SHP77 treated with DMSO at 0.1 percent for 48 hours (cell line): Measurements from ENCODE around the gene GXYLT2.
"Not testable (repeated sequence)": the region's sequence is repeated elsewhere in the genome, so short reads cannot be mapped to it uniquely, and the experiment has no call there.

Source experiments
- DNase-seq: peaks from one replicate; lab custom pipeline; 2025; lab: John Stamatoyannopoulos, UW

The GXYLT2 gene

GRCh38 chr3:72892870-72893269 is 5.0 kb downstream of the GXYLT2 start:
- DNase-seq = no peak

DNA sequence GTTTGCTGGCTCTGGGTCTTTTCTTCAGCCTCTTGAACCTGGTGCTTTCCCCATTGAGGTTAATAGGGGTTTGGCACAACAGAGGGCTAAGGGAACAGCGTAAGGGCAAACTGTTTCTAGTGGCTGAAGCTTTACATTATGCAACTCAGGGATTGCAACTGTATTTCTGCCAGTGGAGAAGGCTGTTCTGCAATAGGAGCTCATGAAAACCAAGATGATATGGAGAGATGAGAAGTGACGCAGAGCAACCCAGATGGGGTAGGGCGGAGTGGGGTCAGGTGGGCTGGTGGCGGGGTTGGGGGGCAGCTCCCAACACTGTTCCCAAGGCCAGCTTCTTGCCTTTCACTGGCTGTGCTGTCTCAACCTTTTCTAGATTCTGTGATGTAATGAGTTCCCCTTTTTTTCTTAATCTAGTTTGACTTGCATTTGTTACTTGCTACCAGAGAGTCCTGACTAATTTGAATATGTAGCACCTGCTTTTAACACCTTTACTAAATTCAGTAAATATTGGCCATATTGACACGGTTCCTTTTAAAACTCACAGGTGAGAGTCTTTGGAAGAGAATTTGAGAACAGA is 7.2 kb downstream of the GXYLT2 start:
- no peak for DNase-seq

DNA sequence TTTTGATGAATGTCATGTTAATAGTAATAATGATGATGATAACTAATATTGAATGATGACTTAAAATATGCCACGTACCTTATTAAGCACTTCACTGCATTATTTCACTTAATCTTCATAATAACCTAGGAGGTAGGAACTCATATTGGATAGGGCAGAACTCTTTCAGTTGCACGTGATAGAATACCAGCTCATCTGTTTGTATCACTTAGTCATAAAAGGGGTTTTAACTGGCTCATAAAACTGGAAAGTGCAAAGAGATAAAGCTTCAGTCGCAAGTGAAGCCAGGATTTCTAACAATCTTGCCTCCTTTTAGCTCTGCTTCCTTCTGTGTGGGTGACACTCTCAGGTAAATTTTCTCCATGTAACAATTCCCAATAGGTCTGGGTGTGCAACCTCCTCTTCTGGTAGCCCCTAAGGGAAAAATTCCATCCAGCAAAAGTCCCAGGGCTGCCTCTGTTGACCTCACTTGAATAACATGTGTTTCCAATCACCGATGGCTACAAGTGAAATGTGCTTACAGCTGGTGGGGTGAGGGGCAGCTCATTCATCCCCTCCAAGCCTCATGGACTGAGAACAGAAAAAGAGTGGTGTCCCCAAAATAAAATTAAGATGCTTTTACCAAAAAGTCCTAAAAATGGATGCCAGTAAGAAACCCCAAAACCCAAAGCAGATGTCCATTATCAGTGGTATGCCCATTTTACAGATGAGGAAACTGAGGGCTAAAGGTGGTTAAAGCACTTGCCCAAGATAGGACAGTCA is 9.3 kb downstream of the GXYLT2 start:
- DNase-seq = no peak

GRCh38 chr3:72897758-72898007 is 9.8 kb downstream of the GXYLT2 start:
- no peak for DNase-seq

- peak; percentile 77 for DNase-seq
Measured at GRCh38 chr3:72899349-72899765, 11.5 kb downstream of the GXYLT2 start.

DNA sequence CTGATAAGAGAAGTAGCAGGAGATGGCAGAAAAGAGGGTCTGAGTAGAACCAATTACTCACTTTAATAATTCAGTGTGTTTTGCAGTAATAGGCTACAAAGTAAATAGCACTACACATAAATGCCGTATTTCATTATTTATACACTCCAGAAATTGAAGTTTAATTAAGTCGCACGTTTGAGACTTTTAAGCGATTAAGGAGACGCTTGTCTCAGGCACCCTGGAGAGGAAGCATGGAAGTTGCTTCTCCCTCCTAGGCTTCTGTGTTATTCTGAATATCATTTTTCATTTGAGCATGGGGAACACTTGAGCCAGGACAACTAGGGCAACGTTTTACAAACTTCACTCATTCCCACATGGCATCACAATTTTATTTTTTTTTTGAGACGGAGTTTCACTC is 12.2 kb downstream of the GXYLT2 start:
- no peak for DNase-seq

DNA sequence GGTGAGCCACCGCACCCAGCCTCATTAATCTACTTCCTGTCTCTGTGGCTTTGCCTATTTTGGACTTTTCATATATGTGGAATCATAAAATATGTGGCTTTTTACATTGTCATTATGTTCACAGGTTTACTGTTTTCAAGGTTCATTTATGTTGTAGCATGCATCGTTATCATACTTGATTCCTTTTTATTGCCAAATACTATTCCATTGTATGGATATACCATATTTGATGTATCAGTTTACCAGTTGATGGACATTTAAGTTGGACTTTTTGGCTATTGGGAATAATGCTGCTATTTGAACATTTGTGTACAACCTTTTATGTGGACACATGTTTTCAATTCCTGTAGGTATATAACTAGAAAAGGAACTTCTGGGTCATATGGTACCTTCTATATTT is 14.0 kb downstream of the GXYLT2 start:
- no peak for DNase-seq

DNA sequence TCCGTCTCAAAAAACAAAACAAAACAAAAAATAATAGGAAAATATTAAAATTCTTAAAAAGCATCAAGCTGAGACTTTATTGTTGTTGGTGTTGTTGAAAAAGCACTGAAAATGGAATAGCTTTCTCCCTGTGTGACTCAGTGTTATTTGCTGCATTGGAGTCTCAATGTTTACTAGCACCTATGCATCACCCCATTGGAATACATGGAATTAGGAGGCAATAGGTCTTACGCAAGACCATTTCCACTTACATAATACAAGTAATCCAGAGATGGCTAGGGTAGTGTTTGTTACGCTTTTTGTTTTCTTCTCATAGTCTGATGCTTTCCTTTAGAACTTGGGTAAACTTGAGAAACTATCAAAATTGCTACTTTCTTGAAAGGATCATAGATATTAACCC is 15.2 kb downstream of the GXYLT2 start:
- no peak for DNase-seq

DNA sequence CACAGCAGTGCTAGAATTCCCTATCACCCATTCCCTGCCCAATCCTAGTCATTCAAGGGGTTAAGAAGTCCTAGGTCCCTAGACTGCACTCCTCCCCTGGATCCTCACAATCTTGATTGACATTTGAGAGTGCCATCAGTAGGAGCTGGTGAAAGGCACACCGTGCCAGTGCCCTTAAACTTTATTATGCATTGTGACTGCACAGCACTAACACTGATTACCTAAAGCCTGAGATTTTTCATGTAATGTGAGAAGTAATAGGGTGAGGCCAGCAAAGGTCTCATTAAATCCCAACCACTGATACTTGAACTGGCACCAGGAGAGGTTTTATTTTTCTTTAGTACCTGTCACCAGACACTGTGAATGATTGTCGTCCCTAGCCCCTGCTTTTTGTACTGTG is 16.3 kb downstream of the GXYLT2 start:
- DNase-seq = no peak

DNA sequence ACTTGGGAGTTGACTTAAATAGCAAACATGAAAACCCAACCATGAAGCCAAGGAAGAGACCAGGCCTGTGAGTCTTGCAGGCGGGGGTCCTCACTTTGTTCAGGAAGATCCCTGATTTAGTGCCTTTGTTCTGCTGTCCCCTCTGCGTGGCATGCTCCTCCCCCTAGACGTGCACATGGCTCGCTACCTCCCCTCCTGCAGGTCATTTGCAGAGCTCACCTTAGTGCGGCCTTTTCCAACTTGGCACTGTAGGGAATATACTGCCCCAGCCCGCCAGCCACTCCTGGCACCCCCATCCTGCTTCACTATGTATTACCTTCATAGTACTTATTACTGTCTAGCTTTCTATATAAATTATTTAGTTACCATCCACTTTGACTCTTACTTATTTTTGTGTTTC is 18.3 kb downstream of the GXYLT2 start:
- DNase-seq = no peak

DNA sequence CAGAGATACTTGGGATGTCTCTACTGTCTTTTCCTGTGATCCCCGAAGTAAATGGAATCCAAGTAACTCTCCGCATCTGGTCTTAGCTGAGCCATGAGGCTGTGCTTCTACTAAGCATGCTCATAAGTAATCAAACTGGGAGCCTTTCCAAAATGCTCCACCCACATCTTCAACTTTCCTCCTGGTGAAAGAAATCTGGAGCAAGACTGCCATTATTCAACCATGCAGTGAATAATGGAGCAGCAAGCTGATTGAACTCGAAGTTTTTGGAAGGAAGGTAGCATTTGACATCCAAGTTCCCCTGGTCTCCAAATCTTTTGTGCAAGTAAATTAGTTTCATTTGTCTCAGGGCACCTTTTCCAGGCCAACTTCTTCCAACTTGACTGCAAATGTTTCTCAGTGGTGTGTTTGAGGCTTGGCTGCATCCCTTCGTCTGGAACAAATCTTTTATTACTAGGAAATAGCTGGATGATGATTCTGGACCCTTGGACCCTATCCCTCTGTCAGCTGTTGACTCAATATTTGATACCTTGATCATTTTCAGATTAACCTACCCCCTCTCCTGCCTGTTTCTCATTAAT is 19.4 kb downstream of the GXYLT2 start:
- no peak for DNase-seq

- DNase-seq = no peak
Measured at GRCh38 chr3:72907731-72908620, 20.1 kb downstream of the GXYLT2 start.

DNA sequence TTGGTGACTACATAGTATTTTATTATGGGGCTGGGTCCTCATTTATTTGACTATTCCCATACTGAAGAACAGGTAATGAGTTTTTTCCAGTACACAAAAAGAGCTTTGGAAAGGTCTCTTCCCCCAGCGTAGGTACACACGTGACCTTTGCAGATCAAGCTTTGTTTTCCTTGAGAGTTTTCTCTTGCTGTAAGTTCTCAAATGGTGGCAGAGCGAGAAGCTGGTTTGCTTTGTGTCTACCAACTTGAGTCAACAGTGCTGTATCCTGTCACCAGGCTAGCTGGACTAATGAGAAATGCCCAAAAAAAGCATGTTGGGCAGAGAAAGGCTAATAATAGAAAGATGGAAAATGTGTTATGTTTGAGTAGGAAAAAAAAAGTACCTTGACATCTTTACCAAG is 21.7 kb downstream of the GXYLT2 start:
- no peak for DNase-seq

DNA sequence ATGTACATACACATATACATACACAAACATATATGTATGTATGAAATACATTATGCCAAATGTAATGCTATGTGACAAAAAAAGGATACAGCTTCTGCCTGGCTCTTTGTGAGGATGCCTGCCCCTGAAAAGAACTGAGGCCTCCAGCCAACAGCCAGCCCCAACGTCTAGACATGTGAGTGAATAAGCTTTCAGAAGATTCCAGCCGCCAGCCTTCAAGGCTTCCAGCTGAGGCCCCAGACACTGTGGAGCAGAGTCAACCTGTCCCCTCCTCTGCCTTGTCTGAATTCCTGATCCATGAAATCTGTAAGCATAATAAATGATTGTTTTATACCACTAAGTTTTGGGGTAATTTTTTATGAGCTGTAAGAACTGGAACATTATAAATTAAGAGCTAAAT is 24.7 kb downstream of the GXYLT2 start:
- no peak for DNase-seq

DNA sequence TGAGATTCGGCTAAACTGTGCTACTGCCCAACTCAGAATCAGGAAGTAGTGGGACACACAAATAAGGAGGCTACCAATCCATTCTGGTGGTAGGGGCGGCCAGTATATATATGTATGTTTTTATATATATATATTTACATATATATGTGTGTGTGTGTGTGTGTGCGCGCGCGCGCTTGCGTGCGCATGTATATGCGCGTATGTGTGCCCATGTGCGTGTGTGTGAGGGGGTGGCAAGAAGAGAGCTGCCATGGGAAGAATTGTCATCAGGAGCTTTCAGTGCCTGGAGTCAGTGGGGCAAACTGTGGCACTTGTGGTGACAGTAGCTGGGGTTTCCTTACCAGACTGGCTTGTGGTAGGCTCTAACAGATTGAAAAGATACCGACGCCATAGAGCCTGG is 26.5 kb downstream of the GXYLT2 start:
- no peak for DNase-seq

- DNase-seq = no peak
Measured at GRCh38 chr3:72916250-72916649, 28.4 kb downstream of the GXYLT2 start.

DNA sequence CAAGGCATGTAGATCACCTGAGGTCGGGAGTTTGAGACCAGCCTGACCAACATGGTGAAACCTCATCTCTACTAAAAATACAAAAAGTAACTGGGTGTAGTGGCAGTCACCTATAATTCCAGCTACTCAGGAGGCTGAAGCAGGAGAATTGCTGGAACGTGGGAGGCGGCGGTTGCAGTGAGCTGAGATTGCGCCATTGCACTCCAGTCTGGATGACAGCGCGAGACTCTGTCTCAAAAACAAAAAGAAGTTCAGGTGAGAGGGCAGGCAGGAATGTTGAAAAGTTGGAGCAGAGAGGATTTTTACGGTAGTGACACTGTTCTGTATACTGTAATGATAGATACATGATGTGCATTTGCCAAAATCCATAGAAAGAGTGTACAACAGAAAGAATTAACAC is 31.7 kb downstream of the GXYLT2 start:
- no peak for DNase-seq

DNA sequence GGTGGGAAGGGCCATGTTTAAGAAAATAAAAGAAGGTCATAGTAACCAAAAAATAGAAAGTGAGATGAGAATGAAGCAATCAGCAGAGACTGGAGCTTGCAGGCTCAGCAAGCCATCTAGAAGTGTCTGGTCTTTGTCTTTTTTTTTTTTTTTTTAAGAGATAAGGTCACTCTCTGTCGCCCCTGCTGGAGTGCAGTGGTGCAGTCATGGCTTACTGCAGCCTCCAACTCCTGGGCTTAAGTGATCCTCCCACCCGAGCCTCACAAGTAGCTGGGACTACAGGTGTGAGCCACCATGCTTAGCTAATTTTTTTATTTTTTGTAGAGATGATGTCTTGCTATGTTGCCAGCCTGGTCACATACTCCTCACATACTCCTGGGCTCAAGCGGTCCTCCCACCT is 36.2 kb downstream of the GXYLT2 start:
- DNase-seq = no peak

DNA sequence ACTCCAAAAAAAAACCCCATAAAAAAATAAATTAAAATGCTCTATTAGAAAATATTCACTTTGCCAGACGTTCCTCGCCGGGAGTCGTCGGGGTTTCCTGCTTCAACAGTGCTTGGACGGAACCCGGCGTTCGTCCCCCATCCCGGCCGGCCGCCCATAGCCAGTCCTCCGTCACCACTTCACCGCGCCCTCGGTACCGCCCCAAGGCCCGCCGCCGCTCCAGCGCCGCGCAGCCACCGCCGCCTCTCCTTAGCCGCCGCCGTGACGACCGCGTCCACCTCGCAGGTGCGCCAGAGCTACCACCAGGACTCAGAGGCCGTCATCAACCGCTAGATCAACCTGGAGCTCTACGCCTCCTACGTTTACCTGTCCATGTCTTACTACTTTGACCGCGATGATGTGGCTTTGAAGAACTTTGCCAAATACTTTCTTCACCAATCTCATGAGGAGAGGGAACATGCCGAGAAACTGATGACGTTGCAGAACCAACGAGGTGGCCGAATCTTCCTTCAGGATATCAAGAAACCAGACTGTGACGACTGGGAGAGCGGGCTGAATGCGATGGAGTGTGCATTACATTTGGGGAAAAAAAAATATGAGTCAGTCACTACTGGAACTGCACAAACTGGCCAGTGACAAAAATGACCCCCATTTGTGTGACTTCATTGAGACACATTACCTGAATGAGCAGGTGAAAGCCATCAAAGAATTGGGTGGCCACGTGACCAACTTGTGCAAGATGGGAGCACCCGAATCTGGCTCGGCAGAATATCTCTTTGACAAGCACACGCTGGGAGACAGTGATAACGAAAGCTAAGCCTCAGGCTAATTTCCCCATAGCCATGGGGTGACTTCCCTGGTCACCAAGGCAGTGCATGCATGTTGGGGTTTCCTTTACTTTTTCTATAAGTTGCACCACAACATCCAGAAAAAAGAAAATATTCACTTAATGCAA is 41.2 kb downstream of the GXYLT2 start:
- not testable (repeated sequence) for DNase-seq

DNA sequence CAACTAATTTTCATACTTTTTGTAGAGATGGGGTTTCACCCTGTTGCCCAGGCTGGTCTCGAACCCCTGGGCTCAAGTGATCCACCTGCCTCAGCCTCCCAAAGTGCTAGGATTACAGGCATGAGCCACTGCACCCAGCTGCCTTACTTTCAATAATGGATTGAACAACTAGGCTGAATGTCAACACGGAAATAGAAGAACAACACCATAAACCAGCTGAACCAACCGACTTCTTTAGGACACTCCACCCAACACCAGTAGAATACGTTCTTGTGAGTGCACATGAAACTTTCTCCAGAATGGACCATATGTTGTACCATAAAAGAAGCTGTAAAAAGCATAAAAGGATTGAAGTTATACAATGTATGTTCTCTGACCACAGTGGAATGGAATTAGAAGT is 42.9 kb downstream of the GXYLT2 start:
- no peak for DNase-seq

- no peak for DNase-seq
Measured at GRCh38 chr3:72932416-72932815, 44.6 kb downstream of the GXYLT2 start.
